HEK293 (cell line): ENCODE results near the gene CCDC187.
A peak's percentile ranks its signal among the peaks of the same experiment; 100 is the strongest.

ENCODE experiments used
- CTCF ChIA-PET: fragments of 350-600 bp; formaldehyde crosslinking; extraction: SDS; loops from one replicate; lab custom pipeline; 2021; ENCODE audit warnings: antibody characterized with exemption; lab: Yijun Ruan, JAX
- POLR2A ChIA-PET: fragments of 300-600 bp; formaldehyde crosslinking; extraction: SDS; loops from one replicate; lab custom pipeline; 2020; ENCODE audit warnings: antibody characterized with exemption, inconsistent platforms; lab: Yijun Ruan, JAX
- H3K27ac ChIP-seq: fragments of 200-500 bp; sonication (Bioruptor generic); 2 replicates; pipeline ENCODE4 v1.5.1; 2014; ENCODE audit warnings: low read depth, low read length, control low read depth, inconsistent platforms; ENCODE audit errors: extremely low read depth
- H3K36me3 ChIP-seq, 2 experiments: fragments of 200-500 bp in 1 of 2; sonication (Bioruptor generic) in 1 of 2; 1 replicate in 1 of 2; 2 replicates in 1 of 2; pipeline ENCODE4 v1.5.1; 2014 to 2017; ENCODE audit warnings: inconsistent platforms in 2 of 2, low read length in 2 of 2; ENCODE audit not compliant: control insufficient read depth in 2 of 2, insufficient read depth in 1 of 2
- H3K4me1 ChIP-seq: fragments of 200-500 bp; sonication (Bioruptor generic); 2 replicates; pipeline ENCODE4 v1.5.1; 2014; ENCODE audit warnings: mild to moderate bottlenecking, low read length, inconsistent platforms; ENCODE audit not compliant: control insufficient read depth, insufficient read depth
- H3K4me3 ChIP-seq: 2 replicates; pipeline ENCODE4 v1.5.1; 2011; ENCODE audit warnings: low read depth, mild to moderate bottlenecking, control low read depth, low read length, moderate library complexity
- H3K9me3 ChIP-seq: fragments of 200-500 bp; sonication (Bioruptor generic); 2 replicates; pipeline ENCODE4 v1.5.1; 2014; ENCODE audit warnings: low read depth, low read length, inconsistent platforms; ENCODE audit not compliant: control insufficient read depth, insufficient read depth
- ATF2 ChIP-seq: fragments of 450-650 bp; formaldehyde crosslinking; IDR thresholded peaks from 2 replicates; pipeline ENCODE4 v1.5.1; 2016; ENCODE audit warnings: missing biosample characterization, missing genetic modification characterization, low read depth
- CTCF ChIP-seq: fragments of 450-650 bp; formaldehyde crosslinking; IDR thresholded peaks from 2 replicates; pipeline ENCODE4 v1.5.1; 2016; ENCODE audit warnings: missing biosample characterization, missing genetic modification characterization
- GLI4 ChIP-seq: fragments of 450-650 bp; formaldehyde crosslinking; IDR thresholded peaks from 2 replicates; pipeline ENCODE4 v1.5.1; 2016; ENCODE audit warnings: missing biosample characterization, missing genetic modification characterization
- GLIS1 ChIP-seq: fragments of 450-650 bp; formaldehyde crosslinking; IDR thresholded peaks from 2 replicates; pipeline ENCODE4 v1.5.1; 2016; ENCODE audit warnings: missing biosample characterization, missing genetic modification characterization
- KLF8 ChIP-seq: fragments of 450-650 bp; formaldehyde crosslinking; IDR thresholded peaks from 2 replicates; pipeline ENCODE4 v1.5.1; 2016; ENCODE audit warnings: missing biosample characterization, missing genetic modification characterization
- MEIS1 ChIP-seq: sonication (generic); formaldehyde crosslinking; IDR thresholded peaks from 2 replicates; pipeline ENCODE4 v1.8.1; 2022; ENCODE audit warnings: missing genetic modification reagents, mild to moderate bottlenecking, borderline replicate concordance
- MZF1 ChIP-seq: fragments of 450-650 bp; formaldehyde crosslinking; IDR thresholded peaks from 2 replicates; pipeline ENCODE4 v1.5.1; 2017; ENCODE audit warnings: missing biosample characterization, missing genetic modification characterization, borderline replicate concordance
- TRIM28 ChIP-seq: IDR thresholded peaks from 2 replicates; pipeline ENCODE4 v1.6.1; 2011; ENCODE audit warnings: low read length, control low read depth, borderline replicate concordance
- ZBTB6 ChIP-seq: fragments of 450-650 bp; formaldehyde crosslinking; IDR thresholded peaks from 2 replicates; pipeline ENCODE4 v1.5.1; 2017; ENCODE audit warnings: missing biosample characterization, missing genetic modification characterization
- ZBTB7A ChIP-seq: fragments of 450-650 bp; formaldehyde crosslinking; IDR thresholded peaks from 2 replicates; pipeline ENCODE4 v1.5.1; 2016; ENCODE audit warnings: low read depth, missing biosample characterization, missing genetic modification characterization
- ZFP3 ChIP-seq: fragments of 450-650 bp; formaldehyde crosslinking; IDR thresholded peaks from 2 replicates; pipeline ENCODE4 v1.5.1; 2016; ENCODE audit warnings: low read depth, missing biosample characterization, missing genetic modification characterization
- ZNF221 ChIP-seq: fragments of 450-650 bp; formaldehyde crosslinking; IDR thresholded peaks from 2 replicates; pipeline ENCODE4 v1.5.1; 2017; ENCODE audit warnings: missing biosample characterization, missing genetic modification characterization, borderline replicate concordance
- ZNF24 ChIP-seq: fragments of 450-650 bp; formaldehyde crosslinking; IDR thresholded peaks from 2 replicates; pipeline ENCODE4 v1.5.1; 2016; ENCODE audit warnings: missing biosample characterization, missing genetic modification characterization
- ZNF292 ChIP-seq: fragments of 450-650 bp; formaldehyde crosslinking; IDR thresholded peaks from 2 replicates; pipeline ENCODE4 v1.5.1; 2016; ENCODE audit warnings: low read depth, missing biosample characterization, missing genetic modification characterization, borderline replicate concordance
- ZNF311 ChIP-seq: fragments of 450-650 bp; formaldehyde crosslinking; IDR thresholded peaks from 2 replicates; pipeline ENCODE4 v1.5.1; 2017; ENCODE audit warnings: missing biosample characterization, missing genetic modification characterization, borderline replicate concordance
- ZNF354C ChIP-seq: fragments of 450-650 bp; formaldehyde crosslinking; IDR thresholded peaks from 2 replicates; pipeline ENCODE4 v1.5.1; 2016; ENCODE audit warnings: missing biosample characterization, missing genetic modification characterization, low read depth, borderline replicate concordance
- ZNF600 ChIP-seq: fragments of 450-650 bp; formaldehyde crosslinking; IDR thresholded peaks from 2 replicates; pipeline ENCODE4 v1.5.1; 2016; ENCODE audit warnings: missing biosample characterization, missing genetic modification characterization
- ZNF623 ChIP-seq: fragments of 450-650 bp; formaldehyde crosslinking; IDR thresholded peaks from 2 replicates; pipeline ENCODE4 v1.5.1; 2016; ENCODE audit warnings: missing biosample characterization, missing genetic modification characterization
- TF ChIP-seq, protein P1 (sequence below): fragments of 450-650 bp; formaldehyde crosslinking; optimal IDR thresholded peaks from 2 replicates; pipeline ENCODE3; 2016; ENCODE audit warnings: missing biosample characterization, mild to moderate bottlenecking, missing genetic modification characterization
- TF ChIP-seq, protein P2 (sequence below): fragments of 450-650 bp; formaldehyde crosslinking; IDR thresholded peaks from 2 replicates; pipeline ENCODE4 v1.5.1; 2016; ENCODE audit warnings: missing biosample characterization, missing genetic modification characterization

Gene CCDC187

DNA sequence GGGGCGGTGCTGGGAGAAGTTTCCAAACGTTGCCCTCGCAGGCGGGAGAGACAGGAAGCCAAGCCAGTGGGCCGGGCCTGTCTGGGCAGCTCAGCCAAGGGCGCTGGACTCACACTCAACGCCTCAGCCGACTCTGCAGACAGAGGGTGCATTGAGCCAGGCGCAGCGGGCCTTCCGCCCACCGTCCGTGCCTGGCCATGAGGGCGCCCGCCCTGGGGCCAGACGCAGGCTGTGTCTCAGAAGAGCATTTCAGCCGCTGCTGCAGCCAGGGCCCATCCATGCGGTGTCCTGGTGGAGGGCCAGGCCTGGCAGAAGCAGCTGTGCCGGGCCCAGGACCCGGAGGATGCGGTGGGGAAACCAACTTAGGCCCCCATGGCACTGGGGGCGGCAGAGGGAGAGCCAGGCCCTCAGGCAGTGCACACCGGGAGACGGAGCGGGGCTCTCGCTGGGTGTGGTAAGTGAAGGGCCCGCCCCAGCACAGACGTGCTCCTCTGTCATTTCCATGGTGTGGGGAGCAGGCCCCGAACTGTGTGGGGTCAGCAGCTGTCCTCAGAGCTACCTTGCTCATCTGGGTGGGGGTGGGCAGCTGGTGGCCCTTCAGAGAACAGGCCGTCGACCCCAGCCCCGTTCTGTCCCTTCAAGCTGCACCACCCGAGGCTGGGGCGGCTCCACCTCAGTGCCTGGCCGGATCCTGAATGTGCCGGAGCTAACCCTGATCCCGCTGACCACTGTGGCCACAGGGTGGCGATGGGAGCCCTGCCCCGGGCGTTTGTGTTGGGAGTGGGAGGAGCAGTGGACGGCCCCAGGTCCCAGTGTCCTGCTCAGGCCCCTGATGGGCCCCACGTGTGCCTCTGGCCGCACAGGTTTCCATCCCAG is 41.6 kb upstream of the CCDC187 start:
- Histone ChIP-seq H3K36me3 (peaks cover 0 to 20% of the 10 kb centered on the region in 2 experiments; a peak in 1 of 3 replicates), H3K9me3 (no peaks in the 10 kb centered on the region), H3K4me1 (no peaks in the 10 kb centered on the region), H3K4me3 (no peak overlapping the region), H3K27ac (no peak overlapping the region)
- ChIA-PET POLR2A (interaction anchor here (0.6 to 6.3 kb wide), 5 partner anchors 9 to 64 kb away, joined by 3 to 45 read pairs (median 4); partner anchors contain the start of gene DNLZ), CTCF (interaction anchor here (0.6 to 2.0 kb wide), 9 partner anchors 8 to 1903 kb away, joined by 3 to 6 read pairs (median 5); partner anchors contain the start of gene DNLZ)
- no peak for TF ChIP-seq ZNF354C (tag by site-specific recombination)
- TF ChIP-seq CTCF, result peak; percentile 43; the same call in 1 of the 2 replicates
- peak; percentile 40; the same call in 1 of the 2 replicates for TF ChIP-seq ZNF600 (tag by site-specific recombination)
- no peak; the same call in 1 of the 2 replicates for TF ChIP-seq KLF8 (tag by site-specific recombination)
- TF ChIP-seq, all 188 proteins: peak for 2

DNA sequence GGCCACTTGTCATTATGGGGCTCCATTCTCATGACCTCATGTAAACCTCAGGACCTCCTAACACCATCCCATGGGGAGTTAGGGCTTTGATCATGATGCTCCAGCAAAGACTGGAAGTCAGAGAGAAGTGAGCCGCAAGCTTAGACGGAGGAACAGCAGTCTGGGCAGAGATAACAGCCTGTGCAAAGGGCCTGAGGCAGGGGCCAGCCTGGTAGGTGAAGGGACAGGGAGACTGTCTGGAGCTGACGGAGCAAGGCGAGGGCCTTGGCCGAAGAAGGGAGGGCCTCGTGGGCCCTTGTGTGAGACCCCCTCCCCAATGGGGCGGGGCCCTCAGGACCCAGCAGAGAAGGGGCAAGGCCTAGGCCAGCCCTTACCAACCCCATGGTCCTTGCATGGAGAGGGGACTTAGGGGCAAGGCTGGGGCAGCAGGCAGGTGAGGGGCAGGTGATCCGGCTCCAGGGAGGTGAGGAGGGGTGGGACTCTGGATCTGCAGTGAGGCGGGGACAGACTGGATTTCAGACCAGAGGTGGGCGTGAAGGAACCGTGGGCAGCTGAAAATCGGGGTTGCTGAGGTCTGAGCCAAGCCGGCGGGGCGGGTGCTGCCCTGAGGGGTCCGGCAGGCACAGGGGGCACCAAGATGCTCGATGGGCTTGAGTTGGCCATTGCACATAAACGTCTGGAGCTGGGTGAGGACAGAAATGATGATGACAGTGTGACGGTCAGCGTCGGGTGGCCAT is 40.8 kb upstream of the CCDC187 start:
- H3K36me3 ChIP-seq, result peaks cover 0 to 29% of the 10 kb centered on the region in 2 experiments; a peak in 1 of 3 replicates
- CTCF ChIA-PET, result interaction anchor here (0.6 to 2.0 kb wide), 4 partner anchors 19 to 375 kb away, joined by 3 to 6 read pairs (median 3); partner anchors contain the start of gene DNLZ
- H3K4me3 ChIP-seq, result no peak overlapping the region
- no peak overlapping the region for H3K27ac ChIP-seq
- H3K4me1 ChIP-seq, result no peaks in the 10 kb centered on the region
- POLR2A ChIA-PET, result interaction anchor here (6.3 kb wide), 1 partner anchor 18 kb away, joined by 45 read pairs; the partner anchor contains the start of gene DNLZ
- no peaks in the 10 kb centered on the region for H3K9me3 ChIP-seq
- TF ChIP-seq ZBTB7A (tag by site-specific recombination) (no peak), KLF8 (tag by site-specific recombination) (peak; percentile 60; the same call in 1 of the 2 replicates), GLI4 (tag by site-specific recombination) (no peak), ZFP3 (tag by site-specific recombination) (no peak), ZNF221 (tag by site-specific recombination) (no peak), ZNF292 (tag by site-specific recombination) (no peak), ATF2 (tag by site-specific recombination) (no peak), ZNF623 (peak; percentile 99), TRIM28 (no peak), ZNF311 (no peak), GLIS1 (tag by site-specific recombination) (no peak), MEIS1 (no peak), ZBTB6 (tag by site-specific recombination) (no peak), MZF1 (tag by site-specific recombination) (no peak), ZNF24 (no peak), ZNF600 (tag by site-specific recombination) (peak; percentile 45; the same call in 1 of the 2 replicates)
- TF ChIP-seq, protein P1, sequence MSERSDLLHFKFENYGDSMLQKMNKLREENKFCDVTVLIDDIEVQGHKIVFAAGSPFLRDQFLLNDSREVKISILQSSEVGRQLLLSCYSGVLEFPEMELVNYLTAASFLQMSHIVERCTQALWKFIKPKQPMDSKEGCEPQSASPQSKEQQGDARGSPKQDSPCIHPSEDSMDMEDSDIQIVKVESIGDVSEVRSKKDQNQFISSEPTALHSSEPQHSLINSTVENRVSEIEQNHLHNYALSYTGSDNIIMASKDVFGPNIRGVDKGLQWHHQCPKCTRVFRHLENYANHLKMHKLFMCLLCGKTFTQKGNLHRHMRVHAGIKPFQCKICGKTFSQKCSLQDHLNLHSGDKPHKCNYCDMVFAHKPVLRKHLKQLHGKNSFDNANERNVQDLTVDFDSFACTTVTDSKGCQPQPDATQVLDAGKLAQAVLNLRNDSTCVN (tag by site-specific recombination), result no peak
- TF ChIP-seq, protein P2, sequence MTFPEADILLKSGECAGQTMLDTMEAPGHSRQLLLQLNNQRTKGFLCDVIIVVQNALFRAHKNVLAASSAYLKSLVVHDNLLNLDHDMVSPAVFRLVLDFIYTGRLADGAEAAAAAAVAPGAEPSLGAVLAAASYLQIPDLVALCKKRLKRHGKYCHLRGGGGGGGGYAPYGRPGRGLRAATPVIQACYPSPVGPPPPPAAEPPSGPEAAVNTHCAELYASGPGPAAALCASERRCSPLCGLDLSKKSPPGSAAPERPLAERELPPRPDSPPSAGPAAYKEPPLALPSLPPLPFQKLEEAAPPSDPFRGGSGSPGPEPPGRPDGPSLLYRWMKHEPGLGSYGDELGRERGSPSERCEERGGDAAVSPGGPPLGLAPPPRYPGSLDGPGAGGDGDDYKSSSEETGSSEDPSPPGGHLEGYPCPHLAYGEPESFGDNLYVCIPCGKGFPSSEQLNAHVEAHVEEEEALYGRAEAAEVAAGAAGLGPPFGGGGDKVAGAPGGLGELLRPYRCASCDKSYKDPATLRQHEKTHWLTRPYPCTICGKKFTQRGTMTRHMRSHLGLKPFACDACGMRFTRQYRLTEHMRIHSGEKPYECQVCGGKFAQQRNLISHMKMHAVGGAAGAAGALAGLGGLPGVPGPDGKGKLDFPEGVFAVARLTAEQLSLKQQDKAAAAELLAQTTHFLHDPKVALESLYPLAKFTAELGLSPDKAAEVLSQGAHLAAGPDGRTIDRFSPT (tag by site-specific recombination), result 0 out of 2 replicates have a peak, but pooled peaks have one; percentile 20
